Colonic mucosa (tissue), 4 donors: Measurements from ENCODE around the gene DMKN. TPM values are rescaled to one million over a fixed set of nuclear protein-coding genes. Genes with fewer than 3 reads are reported as not detected.

Experiments used
- DNase-seq: peaks from one replicate; pipeline ENCODE4 v3.0.0-alpha.2; 2020
- H3K27ac ChIP-seq: fragments of 200-600 bp; one replicate; pipeline ENCODE4 v1.8.0; 2021
- H3K27me3 ChIP-seq: fragments of 200-600 bp; one replicate; pipeline ENCODE4 v1.8.0; 2021
- H3K36me3 ChIP-seq: fragments of 200-600 bp; one replicate; pipeline ENCODE4 v1.8.0; 2021
- H3K4me1 ChIP-seq: fragments of 200-600 bp; one replicate; pipeline ENCODE4 v1.8.0; 2021; ENCODE audit warnings: mild to moderate bottlenecking
- H3K4me3 ChIP-seq: fragments of 200-600 bp; one replicate; pipeline ENCODE4 v1.8.0; 2021
- H3K9ac ChIP-seq, 2 donors: one replicate each; pipeline ENCODE4 v1.7.0; 2013; ENCODE audit warnings: control low read depth in 2 of 2, low read depth in 2 of 2, low read length in 2 of 2
- H3K9me3 ChIP-seq: fragments of 200-600 bp; one replicate; pipeline ENCODE4 v1.8.0; 2021
- intact Hi-C: fragments of 100-400 bp; cut with DNase I; formaldehyde crosslinking; loops from one replicate; pipeline ENCODE4 v1.14.1; 2022
- total RNA-seq, 2 donors: library from RNA; stranded (reverse); fragmentation: NEBNext Ultra II Directional in 1 of 2; extraction: Animal tissue kit (Norgen Biotek cat#: 25700) in 1 of 2; gene quantifications; one replicate each; pipeline ENCODE4 v1.2.1, GENCODE V29; 2021
- TF ChIP-seq, protein P1 (sequence below): fragments of 200-600 bp; IDR thresholded peaks from one replicate; pipeline ENCODE4 v1.8.0; 2022; ENCODE audit warnings: antibody characterized with exemption, mild to moderate bottlenecking
- donor health status: healthy.
- donor health status: DM: no; HTN: no; CAD: no.
- donor health status: DM: no; HTN: no; CAD: no.

DMKN gene
- total RNA-seq, 2 donors from 2014 or later: 12.8 to 14.6 TPM

DNA sequence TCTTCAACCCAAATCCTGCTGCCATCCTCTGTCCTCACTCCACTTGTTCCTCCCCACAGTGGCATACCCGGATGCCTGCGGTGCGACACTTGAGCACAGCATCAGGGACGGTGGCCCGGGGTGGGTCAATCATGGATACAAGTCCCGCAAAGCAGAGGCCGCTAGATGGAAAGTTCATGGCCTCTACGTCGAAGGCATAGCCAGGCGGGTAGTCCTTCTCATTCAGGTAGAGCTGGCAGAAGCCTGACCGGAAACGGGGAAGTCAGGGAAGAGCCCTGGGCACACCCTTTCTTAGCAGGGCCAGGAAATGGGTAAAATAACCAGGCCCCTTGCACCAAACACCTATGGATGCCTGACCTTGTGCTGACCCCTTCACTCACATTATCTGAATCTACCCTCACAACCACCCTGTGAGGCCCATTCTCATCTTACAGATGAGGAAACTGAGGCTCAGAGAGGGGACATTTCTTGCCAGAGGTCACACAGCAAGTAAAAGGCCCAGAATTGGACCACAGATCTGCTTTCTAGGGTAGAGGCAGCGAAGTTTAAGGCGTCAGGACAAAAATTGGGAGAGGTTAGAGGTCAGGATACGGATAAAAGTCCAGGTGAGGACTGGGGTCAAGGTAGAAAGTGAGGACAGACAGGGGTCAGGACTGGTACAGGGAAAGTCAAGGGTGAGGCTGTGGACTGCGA is 43.5 kb upstream of the DMKN start:
- no peak overlapping the region for H3K27ac ChIP-seq
- DNase-seq: no peak
- TF ChIP-seq, protein P1, sequence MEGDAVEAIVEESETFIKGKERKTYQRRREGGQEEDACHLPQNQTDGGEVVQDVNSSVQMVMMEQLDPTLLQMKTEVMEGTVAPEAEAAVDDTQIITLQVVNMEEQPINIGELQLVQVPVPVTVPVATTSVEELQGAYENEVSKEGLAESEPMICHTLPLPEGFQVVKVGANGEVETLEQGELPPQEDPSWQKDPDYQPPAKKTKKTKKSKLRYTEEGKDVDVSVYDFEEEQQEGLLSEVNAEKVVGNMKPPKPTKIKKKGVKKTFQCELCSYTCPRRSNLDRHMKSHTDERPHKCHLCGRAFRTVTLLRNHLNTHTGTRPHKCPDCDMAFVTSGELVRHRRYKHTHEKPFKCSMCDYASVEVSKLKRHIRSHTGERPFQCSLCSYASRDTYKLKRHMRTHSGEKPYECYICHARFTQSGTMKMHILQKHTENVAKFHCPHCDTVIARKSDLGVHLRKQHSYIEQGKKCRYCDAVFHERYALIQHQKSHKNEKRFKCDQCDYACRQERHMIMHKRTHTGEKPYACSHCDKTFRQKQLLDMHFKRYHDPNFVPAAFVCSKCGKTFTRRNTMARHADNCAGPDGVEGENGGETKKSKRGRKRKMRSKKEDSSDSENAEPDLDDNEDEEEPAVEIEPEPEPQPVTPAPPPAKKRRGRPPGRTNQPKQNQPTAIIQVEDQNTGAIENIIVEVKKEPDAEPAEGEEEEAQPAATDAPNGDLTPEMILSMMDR: no peak
- H3K4me3 ChIP-seq: no peak overlapping the region
- intact Hi-C loops: no loop called here
- no peaks in the 10 kb centered on the region for H3K36me3 ChIP-seq
- H3K4me1 ChIP-seq: peaks cover 3% of the 10 kb centered on the region
- H3K9me3 ChIP-seq: no peaks in the 10 kb centered on the region
- H3K27me3 ChIP-seq: peaks cover 13% of the 10 kb centered on the region
- no peak overlapping the region for H3K9ac ChIP-seq

DNA sequence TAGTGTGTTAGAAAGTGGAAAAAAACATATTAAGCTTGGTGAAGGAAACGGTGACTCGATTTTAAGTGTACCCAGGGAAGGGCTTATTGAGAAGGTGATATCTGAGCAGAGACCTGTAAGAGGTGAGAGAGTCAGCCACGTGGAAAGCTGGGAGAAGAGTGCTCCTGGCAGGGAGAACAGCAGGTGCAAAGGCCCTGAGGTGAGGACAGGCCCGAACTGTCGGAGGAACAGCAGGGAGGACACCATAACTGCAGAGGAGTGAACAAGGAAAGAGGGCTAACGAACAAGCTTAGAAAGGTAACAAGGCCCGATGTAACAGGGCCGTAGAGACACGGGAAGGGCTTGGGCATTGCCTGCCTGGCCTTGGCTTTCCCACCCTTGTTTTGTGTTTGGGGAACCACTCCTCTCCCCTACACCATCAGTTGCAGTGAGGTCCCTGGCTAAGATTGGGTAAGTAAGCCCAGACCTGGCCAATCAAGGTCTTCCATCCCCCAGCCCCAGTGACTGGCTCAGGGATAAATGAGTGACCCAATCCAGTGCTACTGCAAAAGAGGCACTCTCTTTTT is 42.7 kb upstream of the DMKN start:
- H3K4me1 ChIP-seq: peaks cover 3% of the 10 kb centered on the region
- intact Hi-C loops: no loop called here
- no peak for DNase-seq
- H3K9me3 ChIP-seq: no peaks in the 10 kb centered on the region
- TF ChIP-seq, protein P1: no peak
- H3K9ac ChIP-seq: no peak overlapping the region
- H3K27me3 ChIP-seq: peaks cover 13% of the 10 kb centered on the region
- no peak overlapping the region for H3K4me3 ChIP-seq
- no peaks in the 10 kb centered on the region for H3K36me3 ChIP-seq
- H3K27ac ChIP-seq: no peak overlapping the region

DNA sequence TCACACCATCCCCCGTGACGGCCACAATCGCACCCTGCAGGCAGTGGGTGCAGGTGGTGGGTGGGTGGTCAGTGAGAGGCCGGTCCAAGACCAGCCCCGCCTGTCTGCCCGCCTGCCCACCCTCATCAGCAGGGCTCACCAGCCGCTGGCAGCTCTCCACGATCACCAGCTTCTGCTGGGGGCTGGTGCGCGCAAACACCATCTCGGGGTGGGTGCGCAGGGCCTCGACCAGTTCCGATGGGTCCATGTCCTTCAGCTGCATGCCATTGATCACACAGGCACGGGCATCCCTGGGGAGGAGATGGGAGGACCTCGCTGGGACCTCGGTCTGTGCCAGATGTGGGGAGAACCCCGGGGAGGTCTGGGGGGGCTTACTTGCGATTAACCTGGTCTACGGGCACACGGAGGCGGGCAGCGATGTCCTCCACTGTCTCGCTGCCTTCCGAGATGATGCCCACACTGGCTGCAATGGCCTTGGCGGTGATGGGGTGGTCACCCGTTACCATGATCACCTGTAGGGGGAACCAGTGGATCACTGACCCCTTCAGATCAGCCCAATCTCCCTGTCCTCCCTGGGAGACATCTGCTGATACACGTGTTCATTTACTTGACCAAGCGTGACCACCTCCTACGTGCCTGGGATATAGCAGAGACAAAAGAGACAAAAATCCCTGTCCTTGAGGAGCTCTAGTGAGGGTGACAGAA is 42.0 kb upstream of the DMKN start:
- H3K36me3 ChIP-seq: no peaks in the 10 kb centered on the region
- H3K27ac ChIP-seq: no peak overlapping the region
- peaks cover 3% of the 10 kb centered on the region for H3K4me1 ChIP-seq
- DNase-seq: no peak
- no peaks in the 10 kb centered on the region for H3K9me3 ChIP-seq
- intact Hi-C loops: no loop called here
- peaks cover 13% of the 10 kb centered on the region for H3K27me3 ChIP-seq
- TF ChIP-seq, protein P1: no peak
- H3K4me3 ChIP-seq: no peak overlapping the region
- H3K9ac ChIP-seq: no peak overlapping the region

DNA sequence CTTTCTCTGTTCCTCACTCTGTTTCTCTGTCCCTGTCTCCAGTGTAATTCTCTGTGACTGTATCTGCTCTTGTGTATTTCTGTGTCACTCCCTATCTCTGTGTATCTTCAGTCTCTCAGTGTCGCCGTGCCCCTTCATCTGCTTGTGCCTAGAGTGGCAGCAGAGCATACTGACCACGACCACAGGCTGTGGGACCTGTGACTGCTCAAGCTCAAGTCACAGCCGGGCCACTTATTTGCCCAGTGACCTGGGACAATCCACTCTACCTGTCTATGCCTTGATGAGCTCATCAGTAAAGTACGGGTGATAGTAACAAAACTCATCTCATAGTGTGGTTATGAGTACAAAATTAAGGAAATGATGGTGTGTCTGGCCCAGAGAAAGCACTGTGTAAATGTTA is 40.6 kb upstream of the DMKN start:
- no peaks in the 10 kb centered on the region for H3K9me3 ChIP-seq
- H3K36me3 ChIP-seq: no peaks in the 10 kb centered on the region
- H3K9ac ChIP-seq: no peak overlapping the region
- H3K4me1 ChIP-seq: peaks cover 3% of the 10 kb centered on the region
- intact Hi-C loops: no loop called here
- H3K4me3 ChIP-seq: no peak overlapping the region
- DNase-seq: no peak
- no peak overlapping the region for H3K27ac ChIP-seq
- peaks cover 8% of the 10 kb centered on the region for H3K27me3 ChIP-seq
- TF ChIP-seq, protein P1: no peak

DNA sequence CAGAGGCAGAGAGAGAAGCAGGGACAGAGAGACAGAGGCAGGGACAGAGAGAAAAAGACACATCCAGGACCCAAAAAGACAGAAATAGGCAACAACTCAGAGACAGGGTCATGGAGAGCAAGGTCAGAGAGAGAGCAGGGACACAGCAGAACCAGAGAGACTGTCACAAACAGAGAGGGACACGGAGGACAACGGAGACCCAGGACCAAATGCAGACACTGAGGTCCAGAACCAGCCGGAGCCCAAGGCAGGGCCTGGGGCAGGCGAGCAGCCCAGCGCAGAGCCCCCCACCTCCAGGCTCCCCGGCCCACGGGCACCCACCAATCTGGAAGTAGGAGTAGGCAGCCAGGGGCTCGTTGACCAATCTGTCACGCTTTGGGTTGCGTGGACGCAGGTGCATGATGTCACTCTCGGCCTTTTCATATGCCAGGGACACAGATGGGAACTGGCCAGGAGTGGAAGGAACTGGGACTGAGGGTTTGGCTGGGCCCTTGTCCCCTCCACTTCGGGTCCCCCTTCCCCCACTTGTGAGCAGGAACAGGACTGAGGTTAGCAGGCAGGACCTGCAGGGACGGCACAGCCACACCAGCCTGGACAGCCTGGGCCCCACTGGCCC is 40.0 kb upstream of the DMKN start:
- DNase-seq: no peak
- H3K27me3 ChIP-seq: peaks cover 4% of the 10 kb centered on the region
- intact Hi-C loops: no loop called here
- no peaks in the 10 kb centered on the region for H3K36me3 ChIP-seq
- TF ChIP-seq, protein P1: no peak
- no peaks in the 10 kb centered on the region for H3K9me3 ChIP-seq
- H3K4me3 ChIP-seq: no peak overlapping the region
- H3K9ac ChIP-seq: no peak overlapping the region
- H3K27ac ChIP-seq: no peak overlapping the region
- H3K4me1 ChIP-seq: peaks cover 3% of the 10 kb centered on the region
